ENCODE data around the gene ABCA13.

DNA sequence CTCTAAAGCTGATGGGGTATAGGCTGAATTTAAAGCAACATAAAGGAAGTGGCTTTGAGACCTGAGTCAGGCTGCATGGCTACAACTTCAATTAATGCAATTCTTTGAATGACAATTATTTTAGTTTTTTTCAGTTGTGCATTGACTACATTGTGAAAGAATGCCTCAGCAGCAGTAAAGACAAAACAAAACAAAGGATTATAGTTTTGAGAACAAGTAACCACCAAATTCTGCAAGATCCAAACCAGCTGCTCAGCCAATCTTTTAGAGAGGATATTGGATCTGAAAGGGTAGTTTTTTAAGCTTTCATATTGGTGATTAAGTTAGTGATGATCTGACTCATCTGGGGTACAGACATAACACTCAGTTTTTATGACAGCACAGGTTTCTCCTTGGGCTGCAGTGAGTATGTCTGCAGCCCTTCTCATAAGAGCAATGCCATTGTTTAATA lies 40.6 kb upstream of the ABCA13 start:
- TF ChIP-seq, protein P1, sequence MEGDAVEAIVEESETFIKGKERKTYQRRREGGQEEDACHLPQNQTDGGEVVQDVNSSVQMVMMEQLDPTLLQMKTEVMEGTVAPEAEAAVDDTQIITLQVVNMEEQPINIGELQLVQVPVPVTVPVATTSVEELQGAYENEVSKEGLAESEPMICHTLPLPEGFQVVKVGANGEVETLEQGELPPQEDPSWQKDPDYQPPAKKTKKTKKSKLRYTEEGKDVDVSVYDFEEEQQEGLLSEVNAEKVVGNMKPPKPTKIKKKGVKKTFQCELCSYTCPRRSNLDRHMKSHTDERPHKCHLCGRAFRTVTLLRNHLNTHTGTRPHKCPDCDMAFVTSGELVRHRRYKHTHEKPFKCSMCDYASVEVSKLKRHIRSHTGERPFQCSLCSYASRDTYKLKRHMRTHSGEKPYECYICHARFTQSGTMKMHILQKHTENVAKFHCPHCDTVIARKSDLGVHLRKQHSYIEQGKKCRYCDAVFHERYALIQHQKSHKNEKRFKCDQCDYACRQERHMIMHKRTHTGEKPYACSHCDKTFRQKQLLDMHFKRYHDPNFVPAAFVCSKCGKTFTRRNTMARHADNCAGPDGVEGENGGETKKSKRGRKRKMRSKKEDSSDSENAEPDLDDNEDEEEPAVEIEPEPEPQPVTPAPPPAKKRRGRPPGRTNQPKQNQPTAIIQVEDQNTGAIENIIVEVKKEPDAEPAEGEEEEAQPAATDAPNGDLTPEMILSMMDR (IDR thresholded peaks at IDR 0.05), result no peak
- TF ChIP-seq EZH2phosphoT487 (IDR thresholded peaks at IDR 0.05) (no peak), EZH2 (IDR thresholded peaks at IDR 0.05) (no peak)

All from neural progenitor cell (in vitro differentiated cells).